ENCODE results near the gene CNTNAP5. TPM values are rescaled to one million over a fixed set of nuclear protein-coding genes. Genes with fewer than 3 reads are reported as not detected.

CNTNAP5 gene
- total and polyA plus RNA-seq, 2 of the 4 experiments (the other 2 are of a cell fraction), result not detected

DNA sequence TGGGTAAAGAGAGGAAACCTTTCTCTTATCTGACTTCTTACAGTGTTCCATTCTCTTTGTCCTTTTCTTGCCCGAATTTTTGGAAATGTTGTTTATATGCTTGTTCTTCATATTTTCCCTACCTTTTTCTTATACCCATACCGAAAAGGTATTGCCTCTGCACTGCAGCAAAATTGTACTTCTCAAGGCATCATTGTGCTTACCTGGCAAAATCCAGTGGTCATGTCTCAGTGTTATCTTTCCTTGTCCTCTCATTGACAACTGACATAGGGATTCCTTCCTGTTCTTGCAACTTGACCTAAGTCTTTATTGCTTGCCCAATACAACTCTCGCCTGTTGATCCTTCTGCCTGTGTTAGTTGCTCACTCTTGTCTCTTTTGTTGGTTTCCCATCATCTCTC is 842.2 kb downstream of the CNTNAP5 start:
- no peak overlapping the region for H4K8ac ChIP-seq (ENCODE audit: low read depth in 2 of 2, low read length in 2 of 2)
- no peak overlapping the region for H4K91ac ChIP-seq (ENCODE audit: insufficient read depth, low read depth, low read length)
- intact Hi-C loops (cut with micrococcal nuclease), result no loop called here
- no peaks in the 10 kb centered on the region for H3K79me1 ChIP-seq (ENCODE audit: low read depth in 1 of 2, low read length in 2 of 2)
- H2AK5ac ChIP-seq (ENCODE audit: low read depth, low read length), result no peak overlapping the region
- POLR2A ChIA-PET (ENCODE audit: unreplicated experiment), result no interaction called here
- H3K4me2 ChIP-seq (ENCODE audit: low read depth, low read length), result no peak overlapping the region
- no peak overlapping the region for H3K14ac ChIP-seq (replicated peaks; ENCODE audit: low read depth, low read length)
- H3K4me1 ChIP-seq (ENCODE audit: control insufficient read depth, insufficient read depth, low read length), result no peaks in the 10 kb centered on the region
- no peaks in the 10 kb centered on the region; the same call in 1 of the 2 replicates for H3K9me3 ChIP-seq (ENCODE audit: control insufficient read depth, insufficient read depth, low read length)
- H2AFZ ChIP-seq (replicated peaks; ENCODE audit: low read length, poor library complexity), result no peak overlapping the region
- no peak overlapping the region for H3K4ac ChIP-seq (ENCODE audit: low read depth, low read length)
- in situ Hi-C loops (cut with MboI; ENCODE audit: low sequenced_read_pairs), result no loop called here
- no peak overlapping the region for H3K27ac ChIP-seq (ENCODE audit: insufficient read depth, low read length)
- H3K4me3 ChIP-seq (ENCODE audit: insufficient read depth, low read depth, low read length), result no peak overlapping the region
- no peak overlapping the region for H2BK5ac ChIP-seq (ENCODE audit: low read depth, low read length, poor library complexity, severe bottlenecking)
- H2AK9ac ChIP-seq (replicated peaks; ENCODE audit: low read depth, low read length, poor library complexity), result no peak overlapping the region
- no peaks in the 10 kb centered on the region for H3K27me3 ChIP-seq (ENCODE audit: control insufficient read depth, insufficient read depth, low read length)
- no peak overlapping the region for H3K9ac ChIP-seq (ENCODE audit: low read depth, low read length)
- no peak overlapping the region for H2BK20ac ChIP-seq (ENCODE audit: low read depth, low read length)
- TF ChIP-seq RFX5 (IDR thresholded peaks at IDR 0.05; ENCODE audit: low read depth, low read length), result no peak
- TF ChIP-seq MAFK (IDR thresholded peaks at IDR 0.05; ENCODE audit: low read depth, low read length), result peak; percentile 23; the same call in 1 of the 2 replicates
- no peak for TF ChIP-seq POLR2A (IDR thresholded peaks at IDR 0.05; ENCODE audit: low read depth, low read length)
- no peak for TF ChIP-seq CTCF (conservative IDR thresholded peaks at IDR 0.05; ENCODE audit: low read depth, low read length)
- no peak for TF ChIP-seq CEBPB (IDR thresholded peaks at IDR 0.05; ENCODE audit: low read depth, low read length)
- no peaks in the 10 kb centered on the region for H4K20me1 ChIP-seq (ENCODE audit: insufficient read depth, low read length)
- H3K56ac ChIP-seq (ENCODE audit: extremely low read depth, insufficient read depth, low read length), result no peak overlapping the region
- WGBS, 2 experiments (ENCODE audit: extremely low coverage in 2 of 2, insufficient read length in 1 of 2), result 86% methylated on average over 1 of the region's 3 CpGs; no CpG with 5 or more reads in 1 of the 2 experiments
- CTCF ChIA-PET, result no interaction called here
- no peak overlapping the region for H4K5ac ChIP-seq (ENCODE audit: low read depth, low read length)
- H3K9me1 ChIP-seq (ENCODE audit: insufficient read depth, low read length), result no peaks in the 10 kb centered on the region
- DNase-seq, result no peak
- no peak overlapping the region for H3K18ac ChIP-seq (ENCODE audit: low read depth, low read length)
- no peaks in the 10 kb centered on the region for H3K36me3 ChIP-seq (ENCODE audit: control insufficient read depth, insufficient read depth, low read length)
- H2BK120ac ChIP-seq (ENCODE audit: low read depth, low read length), result no peak overlapping the region
- BruUV-seq (replicated peaks), result no TSS peak
- H2BK15ac ChIP-seq (ENCODE audit: low read depth, low read length), result no peak overlapping the region
- ATAC-seq (ENCODE audit: low read depth), result no peak
- dilution Hi-C loops (cut with HindIII; ENCODE audit: low sequenced_read_pairs, unreplicated experiment), result no loop called here
- no peak overlapping the region for H3K23ac ChIP-seq (ENCODE audit: low read depth, low read length)

Measured in IMR-90 (cell line).